ENCODE data around the gene SLC10A1. TPM values are rescaled to one million over a fixed set of nuclear protein-coding genes. Genes with fewer than 3 reads are reported as not detected.

Gene SLC10A1
- total and polyA plus RNA-seq, 2 experiments from 2014 or later, result 0.10 TPM; not detected in 1

- H3K36me3 ChIP-seq (ENCODE audit: insufficient read depth), result no peaks in the 10 kb centered on the region
- no peak overlapping the region for H3K4me2 ChIP-seq
- Mint-ChIP-seq H3K9me3 (0 out of 3 replicates have a peak, but pooled peaks cover 10% of the 10 kb centered on the region), H3K4me3 (no peak overlapping the region), H3K27me3 (ENCODE audit: insufficient read depth, low read depth, poor library complexity) (peaks cover 2% of the 10 kb centered on the region), H3K36me3 (ENCODE audit: low read depth) (no peaks in the 10 kb centered on the region), H3K27ac (no peak overlapping the region), H3K4me1 (peaks cover 2% of the 10 kb centered on the region; the same call in 2 of the 3 replicates)
- no peak overlapping the region for H3K4me3 ChIP-seq
- no peaks in the 10 kb centered on the region for H3K4me1 ChIP-seq (ENCODE audit: insufficient read depth)
- H3K79me2 ChIP-seq (replicated peaks; ENCODE audit: insufficient read depth), result no peaks in the 10 kb centered on the region
- H3K27ac ChIP-seq (ENCODE audit: low read depth), result no peak overlapping the region
- H3K27me3 ChIP-seq (ENCODE audit: insufficient read depth), result no peaks in the 10 kb centered on the region
- ATAC-seq (no peak), DNase-seq (ENCODE audit: low spot score) (no peak)
- TF ChIP-seq, protein P1, sequence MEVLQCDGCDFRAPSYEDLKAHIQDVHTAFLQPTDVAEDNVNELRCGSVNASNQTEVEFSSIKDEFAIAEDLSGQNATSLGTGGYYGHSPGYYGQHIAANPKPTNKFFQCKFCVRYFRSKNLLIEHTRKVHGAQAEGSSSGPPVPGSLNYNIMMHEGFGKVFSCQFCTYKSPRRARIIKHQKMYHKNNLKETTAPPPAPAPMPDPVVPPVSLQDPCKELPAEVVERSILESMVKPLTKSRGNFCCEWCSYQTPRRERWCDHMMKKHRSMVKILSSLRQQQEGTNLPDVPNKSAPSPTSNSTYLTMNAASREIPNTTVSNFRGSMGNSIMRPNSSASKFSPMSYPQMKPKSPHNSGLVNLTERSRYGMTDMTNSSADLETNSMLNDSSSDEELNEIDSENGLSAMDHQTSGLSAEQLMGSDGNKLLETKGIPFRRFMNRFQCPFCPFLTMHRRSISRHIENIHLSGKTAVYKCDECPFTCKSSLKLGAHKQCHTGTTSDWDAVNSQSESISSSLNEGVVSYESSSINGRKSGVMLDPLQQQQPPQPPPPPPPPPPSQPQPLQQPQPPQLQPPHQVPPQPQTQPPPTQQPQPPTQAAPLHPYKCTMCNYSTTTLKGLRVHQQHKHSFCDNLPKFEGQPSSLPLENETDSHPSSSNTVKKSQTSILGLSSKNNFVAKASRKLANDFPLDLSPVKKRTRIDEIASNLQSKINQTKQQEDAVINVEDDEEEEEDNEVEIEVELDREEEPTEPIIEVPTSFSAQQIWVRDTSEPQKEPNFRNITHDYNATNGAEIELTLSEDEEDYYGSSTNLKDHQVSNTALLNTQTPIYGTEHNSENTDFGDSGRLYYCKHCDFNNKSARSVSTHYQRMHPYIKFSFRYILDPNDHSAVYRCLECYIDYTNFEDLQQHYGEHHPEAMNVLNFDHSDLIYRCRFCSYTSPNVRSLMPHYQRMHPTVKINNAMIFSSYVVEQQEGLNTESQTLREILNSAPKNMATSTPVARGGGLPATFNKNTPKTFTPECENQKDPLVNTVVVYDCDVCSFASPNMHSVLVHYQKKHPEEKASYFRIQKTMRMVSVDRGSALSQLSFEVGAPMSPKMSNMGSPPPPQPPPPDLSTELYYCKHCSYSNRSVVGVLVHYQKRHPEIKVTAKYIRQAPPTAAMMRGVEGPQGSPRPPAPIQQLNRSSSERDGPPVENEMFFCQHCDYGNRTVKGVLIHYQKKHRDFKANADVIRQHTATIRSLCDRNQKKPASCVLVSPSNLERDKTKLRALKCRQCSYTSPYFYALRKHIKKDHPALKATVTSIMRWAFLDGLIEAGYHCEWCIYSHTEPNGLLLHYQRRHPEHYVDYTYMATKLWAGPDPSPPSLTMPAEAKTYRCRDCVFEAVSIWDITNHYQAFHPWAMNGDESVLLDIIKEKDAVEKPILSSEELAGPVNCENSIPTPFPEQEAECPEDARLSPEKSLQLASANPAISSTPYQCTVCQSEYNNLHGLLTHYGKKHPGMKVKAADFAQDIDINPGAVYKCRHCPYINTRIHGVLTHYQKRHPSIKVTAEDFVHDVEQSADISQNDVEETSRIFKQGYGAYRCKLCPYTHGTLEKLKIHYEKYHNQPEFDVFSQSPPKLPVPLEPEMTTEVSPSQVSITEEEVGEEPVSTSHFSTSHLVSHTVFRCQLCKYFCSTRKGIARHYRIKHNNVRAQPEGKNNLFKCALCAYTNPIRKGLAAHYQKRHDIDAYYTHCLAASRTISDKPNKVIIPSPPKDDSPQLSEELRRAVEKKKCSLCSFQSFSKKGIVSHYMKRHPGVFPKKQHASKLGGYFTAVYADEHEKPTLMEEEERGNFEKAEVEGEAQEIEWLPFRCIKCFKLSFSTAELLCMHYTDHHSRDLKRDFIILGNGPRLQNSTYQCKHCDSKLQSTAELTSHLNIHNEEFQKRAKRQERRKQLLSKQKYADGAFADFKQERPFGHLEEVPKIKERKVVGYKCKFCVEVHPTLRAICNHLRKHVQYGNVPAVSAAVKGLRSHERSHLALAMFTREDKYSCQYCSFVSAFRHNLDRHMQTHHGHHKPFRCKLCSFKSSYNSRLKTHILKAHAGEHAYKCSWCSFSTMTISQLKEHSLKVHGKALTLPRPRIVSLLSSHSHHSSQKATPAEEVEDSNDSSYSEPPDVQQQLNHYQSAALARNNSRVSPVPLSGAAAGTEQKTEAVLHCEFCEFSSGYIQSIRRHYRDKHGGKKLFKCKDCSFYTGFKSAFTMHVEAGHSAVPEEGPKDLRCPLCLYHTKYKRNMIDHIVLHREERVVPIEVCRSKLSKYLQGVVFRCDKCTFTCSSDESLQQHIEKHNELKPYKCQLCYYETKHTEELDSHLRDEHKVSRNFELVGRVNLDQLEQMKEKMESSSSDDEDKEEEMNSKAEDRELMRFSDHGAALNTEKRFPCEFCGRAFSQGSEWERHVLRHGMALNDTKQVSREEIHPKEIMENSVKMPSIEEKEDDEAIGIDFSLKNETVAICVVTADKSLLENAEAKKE (CRISPR knock-in tag; IDR thresholded peaks at IDR 0.05), result no peak
- TF ChIP-seq CREB1 (CRISPR knock-in tag; IDR thresholded peaks at IDR 0.05; ENCODE audit: low read depth) (no peak), POLR2AphosphoS5 (IDR thresholded peaks at IDR 0.05; ENCODE audit: low read depth) (no peak), EZH2 (IDR thresholded peaks at IDR 0.05; ENCODE audit: low read depth, unreplicated experiment) (no peak), JUNB (IDR thresholded peaks at IDR 0.05; ENCODE audit: unreplicated experiment) (no peak), EZH2phosphoT487 (IDR thresholded peaks at IDR 0.05; ENCODE audit: unreplicated experiment) (no peak), NANOG (IDR thresholded peaks at IDR 0.05; ENCODE audit: borderline replicate concordance) (no peak), ZNF114 (CRISPR knock-in tag; IDR thresholded peaks at IDR 0.05) (no peak), REST (IDR thresholded peaks at IDR 0.05; ENCODE audit: unreplicated experiment) (no peak), ZNF331 (CRISPR knock-in tag; IDR thresholded peaks at IDR 0.05; ENCODE audit: low read depth) (no peak), STAT1 (IDR thresholded peaks at IDR 0.05; ENCODE audit: unreplicated experiment) (no peak)
- TF ChIP-seq, protein P2, sequence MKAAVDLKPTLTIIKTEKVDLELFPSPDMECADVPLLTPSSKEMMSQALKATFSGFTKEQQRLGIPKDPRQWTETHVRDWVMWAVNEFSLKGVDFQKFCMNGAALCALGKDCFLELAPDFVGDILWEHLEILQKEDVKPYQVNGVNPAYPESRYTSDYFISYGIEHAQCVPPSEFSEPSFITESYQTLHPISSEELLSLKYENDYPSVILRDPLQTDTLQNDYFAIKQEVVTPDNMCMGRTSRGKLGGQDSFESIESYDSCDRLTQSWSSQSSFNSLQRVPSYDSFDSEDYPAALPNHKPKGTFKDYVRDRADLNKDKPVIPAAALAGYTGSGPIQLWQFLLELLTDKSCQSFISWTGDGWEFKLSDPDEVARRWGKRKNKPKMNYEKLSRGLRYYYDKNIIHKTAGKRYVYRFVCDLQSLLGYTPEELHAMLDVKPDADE (IDR thresholded peaks at IDR 0.05), result no peak
- TF ChIP-seq, protein P3, sequence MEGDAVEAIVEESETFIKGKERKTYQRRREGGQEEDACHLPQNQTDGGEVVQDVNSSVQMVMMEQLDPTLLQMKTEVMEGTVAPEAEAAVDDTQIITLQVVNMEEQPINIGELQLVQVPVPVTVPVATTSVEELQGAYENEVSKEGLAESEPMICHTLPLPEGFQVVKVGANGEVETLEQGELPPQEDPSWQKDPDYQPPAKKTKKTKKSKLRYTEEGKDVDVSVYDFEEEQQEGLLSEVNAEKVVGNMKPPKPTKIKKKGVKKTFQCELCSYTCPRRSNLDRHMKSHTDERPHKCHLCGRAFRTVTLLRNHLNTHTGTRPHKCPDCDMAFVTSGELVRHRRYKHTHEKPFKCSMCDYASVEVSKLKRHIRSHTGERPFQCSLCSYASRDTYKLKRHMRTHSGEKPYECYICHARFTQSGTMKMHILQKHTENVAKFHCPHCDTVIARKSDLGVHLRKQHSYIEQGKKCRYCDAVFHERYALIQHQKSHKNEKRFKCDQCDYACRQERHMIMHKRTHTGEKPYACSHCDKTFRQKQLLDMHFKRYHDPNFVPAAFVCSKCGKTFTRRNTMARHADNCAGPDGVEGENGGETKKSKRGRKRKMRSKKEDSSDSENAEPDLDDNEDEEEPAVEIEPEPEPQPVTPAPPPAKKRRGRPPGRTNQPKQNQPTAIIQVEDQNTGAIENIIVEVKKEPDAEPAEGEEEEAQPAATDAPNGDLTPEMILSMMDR (conservative IDR thresholded peaks at IDR 0.05; ENCODE audit: low read depth in 2 of 2), result no peak
- no peaks in the 10 kb centered on the region for H4K20me1 ChIP-seq (replicated peaks; ENCODE audit: insufficient read depth)
- peak overlapping the region; percentile 72; the same call in 1 of the 2 replicates for H2AFZ ChIP-seq
- H3K9me2 ChIP-seq (ENCODE audit: insufficient read depth), result peaks cover 2% of the 10 kb centered on the region; the same call in 1 of the 2 replicates
- H3F3A ChIP-seq (replicated peaks; ENCODE audit: low read depth), result no peaks in the 10 kb centered on the region
Measured at GRCh38 chr14:69815556-69815955, 18.5 kb upstream of the SLC10A1 start.

Measured in GM23338 (cell line).